SK-N-MC (cell line): ENCODE measurements around the gene SH2D3C.

Experiments
- EZH2 ChIP-seq: fragments of 200-600 bp; sonication (generic); IDR thresholded peaks from one replicate; pipeline ENCODE4 v1.6.1; 2017; ENCODE audit warnings: antibody characterized with exemption
- FOXP2 ChIP-seq: optimal IDR thresholded peaks from 2 replicates; pipeline ENCODE3; 2011; ENCODE audit warnings: mild to moderate bottlenecking, moderate library complexity; ENCODE audit not compliant: insufficient read depth; ENCODE audit errors: extremely low read length, control extremely low read depth
- POLR2AphosphoS5 ChIP-seq: IDR thresholded peaks from 2 replicates; pipeline ENCODE4 v1.6.1; 2012; ENCODE audit warnings: mild to moderate bottlenecking, low read depth, low read length, borderline replicate concordance

DNA sequence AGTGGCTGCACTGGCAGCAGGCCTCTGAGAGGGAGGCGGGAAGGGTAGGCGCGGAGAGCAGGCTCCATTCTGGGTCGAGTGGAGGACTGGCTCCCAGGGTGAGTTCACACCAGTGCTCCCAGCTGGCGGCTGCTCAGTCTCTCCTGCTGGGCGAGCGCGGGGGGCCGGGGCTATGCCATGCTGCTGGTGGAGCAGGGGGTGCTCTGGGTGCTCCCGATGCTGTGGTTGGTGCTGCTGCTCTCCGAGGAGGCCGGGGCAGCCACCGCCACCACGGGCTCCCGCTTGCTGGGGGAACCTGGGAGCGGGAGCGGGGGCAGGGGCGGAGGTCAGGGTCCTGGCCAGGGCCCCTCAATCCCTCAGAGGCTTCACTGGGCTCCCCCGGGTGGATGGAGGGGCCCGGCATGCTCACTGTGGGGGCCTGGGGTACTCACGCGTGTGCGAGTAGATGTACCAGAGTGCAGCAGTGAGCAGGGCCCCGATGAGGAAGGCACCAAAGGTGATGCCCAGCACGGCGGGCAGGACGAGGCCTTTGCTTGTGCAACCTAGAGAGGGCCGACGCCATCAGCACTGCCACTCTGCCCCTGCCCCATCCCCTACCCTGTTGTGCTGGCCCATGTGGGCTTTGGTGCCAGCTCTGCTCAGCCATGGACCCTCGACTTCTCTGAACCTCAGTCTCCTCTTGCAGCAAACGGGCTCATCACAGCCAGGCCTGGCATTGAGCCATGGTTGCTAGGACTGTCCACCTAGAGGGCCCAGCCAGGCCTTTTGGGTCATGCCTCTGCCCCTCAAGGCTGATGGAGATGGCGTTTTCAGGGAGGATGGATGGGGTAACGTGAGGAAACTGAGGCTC is 37.3 kb upstream of the SH2D3C start:
- no peak for TF ChIP-seq POLR2AphosphoS5
- no peak for TF ChIP-seq EZH2
- TF ChIP-seq FOXP2 = no peak
